Adipocyte (in vitro differentiated cells): Measurements from ENCODE around the gene IGF1R.
A peak's percentile ranks its signal among the peaks of the same experiment; 100 is the strongest.

Source experiments
- DNase-seq: peaks from one replicate; pipeline ENCODE4 v3.0.0-alpha.2; 2015; ENCODE audit warnings: low read depth
- H3K27me3 ChIP-seq: replicated peaks from 2 replicates; pipeline ENCODE4 v1.7.0; 2013; ENCODE audit warnings: mild to moderate bottlenecking, low read length, moderate library complexity; ENCODE audit not compliant: control insufficient read depth, insufficient read depth
- H3K36me3 ChIP-seq: 2 replicates; pipeline ENCODE4 v1.7.0; 2013; ENCODE audit warnings: low read length, mild to moderate bottlenecking, moderate library complexity; ENCODE audit not compliant: control insufficient read depth, insufficient read depth, severe bottlenecking
- H3K4me1 ChIP-seq: 2 replicates; pipeline ENCODE4 v1.7.0; 2013; ENCODE audit warnings: mild to moderate bottlenecking, low read length, moderate library complexity; ENCODE audit not compliant: control insufficient read depth, insufficient read depth
- H3K4me3 ChIP-seq: 2 replicates; pipeline ENCODE4 v1.7.0; 2013; ENCODE audit warnings: mild to moderate bottlenecking, low read length, moderate library complexity
- H3K9ac ChIP-seq: 2 replicates; pipeline ENCODE4 v1.7.0; 2013; ENCODE audit warnings: mild to moderate bottlenecking, low read length, moderate library complexity
- H3K9me3 ChIP-seq: 2 replicates; pipeline ENCODE4 v1.7.0; 2013; ENCODE audit warnings: mild to moderate bottlenecking, low read length, moderate library complexity; ENCODE audit not compliant: control insufficient read depth

Gene IGF1R

GRCh38 chr15:98647774-98648653 is at the start of gene IGF1R:
IGF1R (plus strand) TSS chr15:98648539; CDS start chr15:98649582, 1,043 bp downstream.
- Histone ChIP-seq H3K4me3 (peak within 1 kb of the TSS; percentile 90), H3K36me3 (no peaks in the 10 kb centered on the region), H3K27me3 (peaks cover 14% of the 10 kb centered on the region), H3K9me3 (no peaks in the 10 kb centered on the region), H3K4me1 (peaks cover 11% of the 10 kb centered on the region), H3K9ac (peak within 1 kb of the TSS; percentile 89)
- DNase-seq, result peak; percentile 95

GRCh38 chr15:98599909-98600691 is 48.2 kb upstream of the IGF1R start:
- H3K4me3 ChIP-seq, result peak overlapping the region; percentile 86

GRCh38 chr15:98604983-98605382 is 43.4 kb upstream of the IGF1R start:
- Histone ChIP-seq H3K4me3 (no peak overlapping the region), H3K27me3 (peaks cover 21% of the 10 kb centered on the region), H3K36me3 (no peaks in the 10 kb centered on the region), H3K9ac (no peak overlapping the region), H3K9me3 (no peaks in the 10 kb centered on the region), H3K4me1 (peaks cover 3% of the 10 kb centered on the region)
- no peak for DNase-seq

More at GRCh38 chr15:98599909-98600691, 48.2 kb upstream of the IGF1R start:
- peaks cover 23% of the 10 kb centered on the region for H3K27me3 ChIP-seq
- peak overlapping the region; percentile 82 for H3K9ac ChIP-seq
- peak; percentile 46 for DNase-seq
- H3K9me3 ChIP-seq, result no peaks in the 10 kb centered on the region
- no peaks in the 10 kb centered on the region for H3K36me3 ChIP-seq
- peaks cover 5% of the 10 kb centered on the region for H3K4me1 ChIP-seq

GRCh38 chr15:98609144-98609852 is 39.0 kb upstream of the IGF1R start:
- Histone ChIP-seq H3K27me3 (peaks cover 19% of the 10 kb centered on the region), H3K9ac (no peak overlapping the region), H3K9me3 (no peaks in the 10 kb centered on the region), H3K36me3 (no peaks in the 10 kb centered on the region), H3K4me3 (no peak overlapping the region), H3K4me1 (no peaks in the 10 kb centered on the region)
- peak; percentile 47 for DNase-seq

- H3K36me3 ChIP-seq, result no peaks in the 10 kb centered on the region
- no peak overlapping the region for H3K4me3 ChIP-seq
- peaks cover 19% of the 10 kb centered on the region for H3K27me3 ChIP-seq
- H3K9ac ChIP-seq, result no peak overlapping the region
- H3K9me3 ChIP-seq, result no peaks in the 10 kb centered on the region
- no peaks in the 10 kb centered on the region for H3K4me1 ChIP-seq
- DNase-seq, result no peak
These were observed 37.3 kb upstream of the IGF1R start for GRCh38 chr15:98610991-98611390.

GRCh38 chr15:98611808-98612207 is 36.5 kb upstream of the IGF1R start:
- no peaks in the 10 kb centered on the region for H3K4me1 ChIP-seq
- no peaks in the 10 kb centered on the region for H3K9me3 ChIP-seq
- no peak overlapping the region for H3K9ac ChIP-seq
- H3K36me3 ChIP-seq, result no peaks in the 10 kb centered on the region
- no peak for DNase-seq
- H3K27me3 ChIP-seq, result peaks cover 23% of the 10 kb centered on the region
- no peak overlapping the region for H3K4me3 ChIP-seq

- no peaks in the 10 kb centered on the region for H3K9me3 ChIP-seq
- H3K4me1 ChIP-seq, result no peaks in the 10 kb centered on the region
- H3K27me3 ChIP-seq, result peaks cover 23% of the 10 kb centered on the region
- no peak overlapping the region for H3K9ac ChIP-seq
- H3K36me3 ChIP-seq, result no peaks in the 10 kb centered on the region
- H3K4me3 ChIP-seq, result no peak overlapping the region
- DNase-seq, result no peak
These were observed 35.7 kb upstream of the IGF1R start for GRCh38 chr15:98612490-98613110.

- no peak for DNase-seq
- H3K9me3 ChIP-seq, result no peaks in the 10 kb centered on the region
- no peak overlapping the region for H3K4me3 ChIP-seq
- H3K27me3 ChIP-seq, result peaks cover 10% of the 10 kb centered on the region
- no peaks in the 10 kb centered on the region for H3K36me3 ChIP-seq
- no peaks in the 10 kb centered on the region for H3K4me1 ChIP-seq
- no peak overlapping the region for H3K9ac ChIP-seq
These were observed 33.7 kb upstream of the IGF1R start for GRCh38 chr15:98614681-98615080.

GRCh38 chr15:98616397-98616796 is 31.9 kb upstream of the IGF1R start:
- Histone ChIP-seq H3K9ac (no peak overlapping the region), H3K27me3 (peaks cover 18% of the 10 kb centered on the region), H3K36me3 (no peaks in the 10 kb centered on the region), H3K4me3 (no peak overlapping the region), H3K9me3 (no peaks in the 10 kb centered on the region), H3K4me1 (no peaks in the 10 kb centered on the region)
- DNase-seq, result no peak

GRCh38 chr15:98617328-98617980 is 30.9 kb upstream of the IGF1R start:
- Histone ChIP-seq H3K4me3 (no peak overlapping the region), H3K27me3 (peaks cover 18% of the 10 kb centered on the region), H3K9me3 (no peaks in the 10 kb centered on the region), H3K9ac (no peak overlapping the region), H3K36me3 (no peaks in the 10 kb centered on the region), H3K4me1 (no peaks in the 10 kb centered on the region)
- DNase-seq, result no peak
